Measurements from ENCODE around the gene SPP2. TPM values are rescaled to one million over a fixed set of nuclear protein-coding genes. Genes with fewer than 3 reads are reported as not detected.

Gene SPP2
- total RNA-seq, 1 donor from 2014 or later: not detected

DNA sequence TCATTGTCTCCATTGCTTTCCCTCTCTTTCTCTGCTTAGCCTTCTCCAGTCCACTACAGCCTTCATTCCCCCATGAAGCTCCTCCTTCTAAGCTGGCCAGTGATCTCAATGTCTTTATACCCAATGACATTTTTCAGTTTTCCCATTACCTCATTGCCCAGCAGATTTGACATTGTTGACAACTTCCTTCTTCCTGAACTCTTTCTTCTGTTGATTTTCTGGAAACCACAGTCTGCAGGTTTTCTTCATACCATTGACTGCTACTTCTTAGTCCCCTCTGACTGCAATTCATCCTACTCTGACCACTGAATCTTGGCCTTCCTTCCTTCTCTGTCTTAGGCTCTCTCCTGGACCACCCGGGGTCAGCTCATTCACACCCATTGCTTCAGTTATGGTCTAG lies 22.9 kb upstream of the SPP2 start:
- TF ChIP-seq, protein P1, sequence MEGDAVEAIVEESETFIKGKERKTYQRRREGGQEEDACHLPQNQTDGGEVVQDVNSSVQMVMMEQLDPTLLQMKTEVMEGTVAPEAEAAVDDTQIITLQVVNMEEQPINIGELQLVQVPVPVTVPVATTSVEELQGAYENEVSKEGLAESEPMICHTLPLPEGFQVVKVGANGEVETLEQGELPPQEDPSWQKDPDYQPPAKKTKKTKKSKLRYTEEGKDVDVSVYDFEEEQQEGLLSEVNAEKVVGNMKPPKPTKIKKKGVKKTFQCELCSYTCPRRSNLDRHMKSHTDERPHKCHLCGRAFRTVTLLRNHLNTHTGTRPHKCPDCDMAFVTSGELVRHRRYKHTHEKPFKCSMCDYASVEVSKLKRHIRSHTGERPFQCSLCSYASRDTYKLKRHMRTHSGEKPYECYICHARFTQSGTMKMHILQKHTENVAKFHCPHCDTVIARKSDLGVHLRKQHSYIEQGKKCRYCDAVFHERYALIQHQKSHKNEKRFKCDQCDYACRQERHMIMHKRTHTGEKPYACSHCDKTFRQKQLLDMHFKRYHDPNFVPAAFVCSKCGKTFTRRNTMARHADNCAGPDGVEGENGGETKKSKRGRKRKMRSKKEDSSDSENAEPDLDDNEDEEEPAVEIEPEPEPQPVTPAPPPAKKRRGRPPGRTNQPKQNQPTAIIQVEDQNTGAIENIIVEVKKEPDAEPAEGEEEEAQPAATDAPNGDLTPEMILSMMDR (IDR thresholded peaks at IDR 0.05; ENCODE audit: insufficient read depth, low read length, severe bottlenecking): no peak
- FAIRE-seq: no peak
- H3K36me3 ChIP-seq (ENCODE audit: control insufficient read depth, insufficient read depth, low read length): no peaks in the 10 kb centered on the region
- no peak overlapping the region for H3K4me3 ChIP-seq (ENCODE audit: low read depth, low read length)
- H3K27me3 ChIP-seq (ENCODE audit: control insufficient read depth, insufficient read depth, low read length): no peaks in the 10 kb centered on the region
- no peak for DNase-seq (ENCODE audit: low read depth)

- FAIRE-seq: no peak
- peak; percentile 27 for DNase-seq (ENCODE audit: low read depth)
- Histone ChIP-seq H3K36me3 (ENCODE audit: control insufficient read depth, insufficient read depth, low read length) (no peaks in the 10 kb centered on the region), H3K27me3 (ENCODE audit: control insufficient read depth, insufficient read depth, low read length) (no peaks in the 10 kb centered on the region), H3K4me3 (ENCODE audit: low read depth, low read length) (no peak overlapping the region)
- TF ChIP-seq, protein P1 (IDR thresholded peaks at IDR 0.05; ENCODE audit: insufficient read depth, low read length, severe bottlenecking): no peak
These were observed 21.3 kb upstream of the SPP2 start for GRCh38 chr2:234029150-234029733.

DNA sequence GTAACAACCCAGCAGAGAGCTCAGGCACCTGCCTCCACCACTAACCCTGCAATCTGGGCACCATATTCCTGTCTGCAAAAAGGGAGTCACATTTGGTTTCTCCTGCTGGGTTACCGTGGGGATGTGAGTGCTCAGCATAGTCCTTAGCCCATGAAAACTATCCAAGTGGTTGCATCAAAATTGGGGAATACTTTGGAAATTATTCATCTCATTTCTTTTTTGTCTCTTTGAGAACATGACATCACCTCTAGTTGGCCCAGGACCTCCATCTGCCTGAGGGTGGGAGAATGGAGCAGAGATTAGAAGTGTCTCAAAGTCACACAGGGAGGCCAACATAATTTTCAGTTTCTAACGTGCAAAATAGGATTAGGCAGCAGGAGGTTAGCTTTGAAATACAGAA lies 19.3 kb upstream of the SPP2 start:
- no peak overlapping the region for H3K4me3 ChIP-seq (ENCODE audit: low read depth, low read length)
- TF ChIP-seq, protein P1 (IDR thresholded peaks at IDR 0.05; ENCODE audit: insufficient read depth, low read length, severe bottlenecking): no peak
- DNase-seq (ENCODE audit: low read depth): no peak
- no peak for FAIRE-seq
- H3K36me3 ChIP-seq (ENCODE audit: control insufficient read depth, insufficient read depth, low read length): no peaks in the 10 kb centered on the region
- no peaks in the 10 kb centered on the region for H3K27me3 ChIP-seq (ENCODE audit: control insufficient read depth, insufficient read depth, low read length)

- TF ChIP-seq, protein P1 (IDR thresholded peaks at IDR 0.05; ENCODE audit: insufficient read depth, low read length, severe bottlenecking): no peak
- H3K4me3 ChIP-seq (ENCODE audit: low read depth, low read length): no peak overlapping the region
- no peaks in the 10 kb centered on the region for H3K27me3 ChIP-seq (ENCODE audit: control insufficient read depth, insufficient read depth, low read length)
- DNase-seq (ENCODE audit: low read depth) (peak; percentile 91), FAIRE-seq (no peak)
- H3K36me3 ChIP-seq (ENCODE audit: control insufficient read depth, insufficient read depth, low read length): no peaks in the 10 kb centered on the region
These were observed 18.1 kb upstream of the SPP2 start for GRCh38 chr2:234032279-234032856.

GRCh38 chr2:234033174-234033573 lies 17.3 kb upstream of the SPP2 start:
- no peak overlapping the region for H3K4me3 ChIP-seq (ENCODE audit: low read depth, low read length)
- DNase-seq (ENCODE audit: low read depth) (no peak), FAIRE-seq (no peak)
- H3K36me3 ChIP-seq (ENCODE audit: control insufficient read depth, insufficient read depth, low read length): no peaks in the 10 kb centered on the region
- no peaks in the 10 kb centered on the region for H3K27me3 ChIP-seq (ENCODE audit: control insufficient read depth, insufficient read depth, low read length)
- TF ChIP-seq, protein P1 (IDR thresholded peaks at IDR 0.05; ENCODE audit: insufficient read depth, low read length, severe bottlenecking): no peak

- FAIRE-seq (no peak), DNase-seq (ENCODE audit: low read depth) (no peak)
- TF ChIP-seq, protein P1 (IDR thresholded peaks at IDR 0.05; ENCODE audit: insufficient read depth, low read length, severe bottlenecking): no peak
- H3K4me3 ChIP-seq (ENCODE audit: low read depth, low read length): no peak overlapping the region
- no peaks in the 10 kb centered on the region for H3K27me3 ChIP-seq (ENCODE audit: control insufficient read depth, insufficient read depth, low read length)
- H3K36me3 ChIP-seq (ENCODE audit: control insufficient read depth, insufficient read depth, low read length): no peaks in the 10 kb centered on the region
These were observed 16.6 kb upstream of the SPP2 start for GRCh38 chr2:234033885-234034284.

Data from bronchial epithelial cell (primary cell).